ENCODE results near the gene SLC37A4.
"Not testable (repeated sequence)": the region's sequence is repeated elsewhere in the genome, so short reads cannot be mapped to it uniquely, and the experiment has no call there.

Gene SLC37A4

GRCh38 chr11:119017377-119017776 lies 13.3 kb downstream of the SLC37A4 start:
- not testable (repeated sequence) for DNase-seq (ENCODE audit: low read depth)

GRCh38 chr11:119016216-119017009 lies 14.3 kb downstream of the SLC37A4 start:
- no peak for DNase-seq (ENCODE audit: low read depth)

DNA sequence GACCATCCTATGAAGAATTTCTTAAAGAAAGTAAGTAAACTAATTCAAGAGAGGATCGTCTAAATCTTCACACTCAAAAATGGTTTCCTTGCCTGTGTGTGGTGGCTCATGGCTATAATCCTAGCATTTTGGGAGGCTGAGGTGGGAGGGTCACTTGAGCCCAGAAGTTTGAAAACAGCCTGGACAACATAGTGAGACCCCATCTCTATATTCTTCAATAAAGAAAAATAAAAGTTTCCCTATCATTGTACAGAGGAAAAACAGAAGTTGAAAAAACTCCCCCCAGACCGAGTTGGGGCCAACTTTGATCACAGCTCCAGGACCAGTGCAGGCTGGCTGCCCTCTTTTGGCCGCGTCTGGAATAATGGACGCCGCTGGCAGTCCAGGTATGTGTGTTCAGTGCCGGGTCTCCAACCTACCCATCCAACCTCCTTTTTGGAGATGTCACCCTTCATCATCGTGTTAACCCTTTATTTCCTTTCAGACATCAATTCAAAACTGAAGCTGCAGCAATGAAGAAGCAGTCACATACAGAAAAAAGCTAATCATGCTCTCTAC lies 15.5 kb downstream of the SLC37A4 start:
- DNase-seq (ENCODE audit: low read depth) = no peak

DNA sequence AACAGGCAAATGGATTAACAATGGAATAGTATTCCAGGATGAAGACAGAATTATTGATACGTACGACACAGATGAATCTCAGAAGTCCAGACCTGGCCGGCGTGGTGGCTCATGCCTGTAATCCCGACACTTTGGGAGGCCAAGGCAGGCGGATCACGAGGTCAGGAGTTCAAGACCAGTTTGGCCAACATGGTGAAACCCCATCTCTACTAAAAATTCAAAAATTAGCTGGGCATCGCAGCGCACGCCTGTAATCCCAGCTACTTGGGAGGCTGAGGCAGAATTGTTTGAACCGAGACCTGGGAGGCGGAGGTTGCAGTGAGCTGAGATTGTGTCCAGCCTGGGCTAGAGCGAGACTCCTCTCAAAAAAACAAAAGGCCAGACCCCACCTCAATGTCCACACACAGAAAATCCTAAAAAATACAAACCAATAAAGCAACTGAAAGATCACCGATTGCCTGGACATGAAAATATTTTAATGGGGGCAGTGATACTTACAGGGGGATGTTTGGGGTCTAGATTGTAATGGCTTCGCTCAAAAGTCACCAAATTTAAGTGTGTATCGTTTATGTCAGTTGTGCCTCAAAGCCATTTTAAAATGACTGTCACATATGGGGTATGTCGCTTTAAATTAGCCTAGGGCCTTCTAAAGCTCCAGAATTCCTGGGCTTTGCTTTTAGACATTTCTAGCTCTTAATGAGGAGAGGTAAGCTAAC lies 16.3 kb downstream of the SLC37A4 start:
- DNase-seq (ENCODE audit: low read depth) = no peak

- no peak for DNase-seq (ENCODE audit: low read depth)
These were observed 18.0 kb downstream of the SLC37A4 start for GRCh38 chr11:119012629-119013170.

DNA sequence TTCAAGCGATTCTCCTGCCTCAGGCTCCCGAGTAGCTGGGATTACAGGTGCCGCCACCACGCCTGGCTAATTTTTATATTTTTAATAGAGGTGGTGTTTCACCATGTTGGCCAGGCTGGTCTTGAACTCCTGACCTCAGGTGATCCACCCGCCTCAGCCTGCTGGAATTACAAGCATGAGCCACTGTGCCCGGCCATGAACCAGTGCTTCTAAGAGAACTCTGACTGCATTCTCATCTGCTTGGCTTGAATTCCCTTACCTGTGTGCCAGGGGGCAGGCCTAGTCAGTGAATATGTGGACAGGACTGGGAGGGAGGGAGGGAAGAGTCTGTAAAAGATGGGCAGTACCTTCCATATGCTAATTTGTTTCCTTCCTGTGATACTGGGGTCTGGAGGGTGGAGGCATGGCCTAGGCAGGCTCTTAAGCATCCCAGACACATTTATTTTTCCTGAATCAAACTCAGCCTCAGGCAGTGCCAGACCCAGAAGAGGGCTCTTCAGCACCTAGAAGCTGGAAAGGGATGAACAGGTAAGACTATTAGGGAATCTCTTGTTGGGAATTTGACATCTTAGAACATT lies 19.1 kb downstream of the SLC37A4 start:
- DNase-seq (ENCODE audit: low read depth) = no peak

DNA sequence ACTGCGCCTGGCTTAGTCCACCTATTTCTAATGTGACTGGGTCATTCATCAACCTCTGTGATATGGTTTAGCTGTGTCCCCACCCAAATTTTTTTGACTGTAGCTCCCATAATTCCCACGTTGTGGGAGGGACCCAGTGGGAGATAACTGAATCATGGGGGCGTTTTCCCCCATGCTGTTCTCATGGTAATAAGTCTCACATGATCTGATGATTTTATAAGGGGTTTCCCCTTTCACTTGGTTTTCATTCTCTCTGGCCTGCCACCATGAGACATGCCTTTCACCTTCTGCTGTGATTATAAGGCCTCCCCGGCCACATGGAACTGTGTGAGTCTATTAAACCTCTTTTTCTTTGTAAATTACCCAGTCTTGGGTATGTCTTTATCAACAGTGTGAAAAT lies 24.0 kb downstream of the SLC37A4 start:
- no peak for DNase-seq (ENCODE audit: low read depth)

GRCh38 chr11:119000906-119001305 lies 29.8 kb downstream of the SLC37A4 start:
- DNase-seq (ENCODE audit: low read depth) = no peak

GRCh38 chr11:118998822-118999221 lies 31.9 kb downstream of the SLC37A4 start:
- no peak for DNase-seq (ENCODE audit: low read depth)

DNA sequence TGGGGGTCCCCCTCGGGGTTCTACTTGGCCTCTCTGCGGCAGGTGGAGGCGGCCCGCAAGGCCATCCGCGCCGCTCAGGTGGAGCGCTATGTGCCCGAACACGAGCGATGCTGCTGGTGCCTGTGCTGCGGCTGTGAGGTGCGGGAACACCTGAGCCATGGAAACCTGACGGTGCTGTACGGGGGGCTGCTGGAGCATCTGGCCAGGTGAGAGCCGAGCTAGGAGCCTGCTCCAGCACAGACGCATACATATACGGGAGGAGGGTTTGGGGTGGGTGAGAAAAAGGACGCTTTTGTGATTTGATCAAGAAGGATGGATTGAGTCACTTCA lies 32.3 kb downstream of the SLC37A4 start:
- no peak for DNase-seq (ENCODE audit: low read depth)

DNA sequence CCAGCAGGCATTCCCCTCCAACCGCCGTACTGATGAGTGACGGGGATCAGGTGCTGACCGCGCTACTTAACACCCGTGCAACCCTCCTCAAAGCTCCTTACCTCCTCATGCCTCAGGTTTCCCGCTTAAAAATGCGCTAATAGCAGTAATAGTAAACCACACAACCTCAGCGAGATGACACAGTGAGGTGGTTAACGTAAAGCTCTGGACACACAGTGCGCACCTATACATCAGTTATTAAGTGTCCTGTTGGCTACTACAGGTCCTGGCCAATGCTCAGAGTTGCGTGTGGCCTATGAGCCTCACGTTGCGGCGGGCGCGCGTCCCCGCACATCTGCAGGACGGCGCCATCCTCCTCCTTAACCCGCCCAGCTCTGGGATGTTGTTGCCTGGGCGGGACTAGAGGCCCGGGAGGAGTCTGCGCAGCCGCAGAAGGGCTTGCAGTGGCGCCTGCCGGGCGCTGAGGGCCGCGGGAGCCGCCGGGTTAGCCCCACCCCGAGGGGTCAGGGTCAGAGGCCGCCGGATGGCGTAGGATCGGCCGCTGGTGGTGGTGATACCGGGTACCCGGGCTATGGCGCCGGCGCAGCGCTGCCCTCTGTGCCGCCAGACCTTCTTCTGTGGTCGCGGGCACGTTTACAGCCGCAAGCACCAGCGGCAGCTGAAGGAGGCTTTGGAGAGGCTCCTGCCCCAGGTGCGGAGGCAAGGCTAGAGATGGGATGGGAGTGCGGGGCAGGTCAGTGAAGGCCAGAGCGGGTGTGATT lies 32.9 kb downstream of the SLC37A4 start, which contains the start of gene CENATAC:
Gene CENATAC, plus strand, starts transcription at position 512 of the 761 bp plus-strand sequence. Its CDS starts 60 bp downstream, at position 572.
- DNase-seq (ENCODE audit: low read depth) = peak; percentile 46

DNA sequence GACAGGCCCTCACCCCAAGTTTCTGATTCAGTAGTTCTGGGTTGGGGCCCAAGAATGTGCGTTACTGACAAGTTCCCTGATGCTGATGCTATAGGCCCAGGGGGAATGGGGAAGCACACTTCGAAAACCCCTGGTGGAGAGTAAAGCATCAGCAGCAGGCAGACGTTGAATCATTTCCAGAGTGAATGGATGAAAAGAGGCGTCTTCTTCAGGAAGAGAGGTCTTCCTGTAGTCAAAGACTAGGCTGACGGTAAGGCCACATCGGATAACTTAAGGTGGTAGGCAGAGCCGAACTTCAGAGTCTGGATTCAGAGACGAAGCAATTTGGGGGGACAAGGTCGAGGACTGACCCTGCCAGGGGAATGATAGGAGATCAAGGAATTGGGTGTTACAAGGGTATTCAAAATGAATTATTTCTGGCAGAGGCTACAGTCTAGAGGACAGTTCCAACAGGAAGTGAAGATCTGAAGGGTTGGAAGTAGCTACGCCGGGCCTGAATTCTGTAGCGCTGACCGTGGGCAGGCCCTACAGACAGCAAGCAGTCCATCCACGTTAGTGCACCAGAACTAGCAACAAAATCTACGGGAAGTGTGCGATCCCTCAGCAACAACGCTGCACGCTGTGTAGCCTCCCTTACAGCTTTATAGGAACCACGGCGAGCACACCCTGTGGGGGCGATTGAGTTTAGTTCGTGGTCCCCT lies 33.6 kb downstream of the SLC37A4 start:
- DNase-seq (ENCODE audit: low read depth) = no peak

GRCh38 chr11:118991486-118992038 lies 39.1 kb downstream of the SLC37A4 start:
- DNase-seq (ENCODE audit: low read depth) = not testable (repeated sequence)

DNA sequence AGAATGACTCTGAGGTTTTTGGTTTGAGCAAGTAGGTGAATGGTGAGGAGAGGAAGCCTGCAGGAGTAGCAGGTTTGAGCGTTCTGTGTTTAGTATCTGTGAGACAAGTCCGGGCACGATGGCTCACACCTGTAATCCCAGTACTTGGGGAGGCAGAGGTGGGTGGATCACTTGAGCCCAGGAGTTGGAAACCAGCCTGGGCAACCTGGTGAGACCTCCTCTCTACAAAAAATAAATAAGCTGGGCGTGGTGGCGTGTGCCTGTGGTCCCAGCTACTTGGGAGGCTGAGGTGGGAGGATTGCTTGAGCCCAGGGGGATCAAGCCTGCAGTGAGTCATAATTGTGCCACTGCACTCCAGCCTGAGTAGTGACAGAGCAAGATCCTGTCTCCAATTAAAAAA lies 42.4 kb downstream of the SLC37A4 start:
- no peak for DNase-seq (ENCODE audit: low read depth)

DNA sequence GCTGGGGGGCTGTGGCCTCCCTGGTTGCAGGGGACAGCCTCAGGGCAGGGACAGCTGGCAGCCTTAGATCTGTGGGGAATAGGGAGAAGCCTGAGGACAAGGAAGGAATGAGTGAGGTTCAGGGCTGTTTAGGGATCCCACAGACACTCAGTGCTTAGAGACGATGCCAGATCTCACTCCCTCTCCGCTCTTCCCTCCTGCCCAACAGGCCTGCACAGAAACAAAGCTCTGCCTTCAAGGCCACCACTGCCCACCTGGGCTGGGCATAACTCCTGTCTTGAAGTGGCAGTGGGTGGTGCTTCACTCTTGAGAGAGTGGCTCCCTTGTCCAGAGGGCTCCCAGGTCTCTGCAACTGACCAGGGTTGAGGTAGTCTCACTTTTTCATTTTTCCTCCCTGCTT lies 45.9 kb downstream of the SLC37A4 start:
- no peak for DNase-seq (ENCODE audit: low read depth)

GRCh38 chr11:118984337-118984736 lies 46.3 kb downstream of the SLC37A4 start:
- DNase-seq (ENCODE audit: low read depth) = not testable (repeated sequence)

- no peak for DNase-seq (ENCODE audit: low read depth)
These were observed 50.3 kb downstream of the SLC37A4 start for GRCh38 chr11:118980191-118980881.

- DNase-seq (ENCODE audit: low read depth) = no peak
These were observed 51.2 kb downstream of the SLC37A4 start for GRCh38 chr11:118979434-118979833.

DNA sequence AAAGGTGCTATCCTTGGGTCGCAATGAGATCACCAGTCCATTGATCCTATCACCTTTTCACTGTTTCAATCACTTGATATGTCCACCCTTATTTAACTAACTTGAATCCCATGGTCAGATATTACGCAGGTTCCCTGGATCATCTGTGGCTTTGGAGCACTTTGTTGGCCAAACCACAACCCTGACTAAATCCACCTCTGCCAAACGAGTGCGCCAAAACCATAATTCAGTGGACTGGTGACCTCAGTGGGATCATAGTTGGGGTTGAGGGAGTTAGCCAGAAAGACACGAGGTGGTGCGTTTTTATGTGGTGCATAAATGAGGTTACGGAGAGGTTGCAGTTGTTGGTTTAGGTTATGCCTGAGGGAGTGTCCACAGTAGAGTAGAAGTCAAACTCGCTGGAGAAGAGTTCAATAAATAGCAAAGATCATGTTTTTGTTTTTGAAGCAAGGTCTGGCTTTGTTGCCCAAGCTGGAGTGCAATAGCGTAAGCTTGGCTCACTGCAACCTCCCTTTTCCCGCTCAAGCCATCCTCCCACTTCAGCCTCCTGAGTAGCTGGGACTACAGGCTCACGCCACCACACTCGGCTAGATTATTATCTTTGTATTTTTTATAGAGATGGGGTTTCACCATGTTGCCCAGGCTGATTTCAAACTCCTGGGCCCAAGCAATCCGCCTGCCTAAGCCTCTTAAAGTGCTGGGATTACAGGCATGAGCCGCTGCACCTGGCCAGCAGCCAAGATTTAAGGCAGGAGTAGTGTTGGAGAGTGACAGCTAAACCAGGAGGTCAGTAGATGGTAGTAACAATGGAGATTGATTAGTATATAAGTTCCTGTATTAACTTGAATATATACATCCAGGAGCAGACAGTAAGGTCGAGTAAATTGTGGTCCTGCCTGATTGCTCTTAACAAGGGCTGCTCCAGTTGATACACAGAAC lies 54.6 kb downstream of the SLC37A4 start:
- no peak for DNase-seq (ENCODE audit: low read depth)

Data from GM04503 (cell line).